Ishikawa (cell line): ENCODE measurements around the gene PLPPR1.

Experiments used
- CEBPB ChIP-seq: IDR thresholded peaks from 2 replicates; pipeline ENCODE4 v1.6.1; 2012
- CREB1 ChIP-seq: IDR thresholded peaks from 2 replicates; pipeline ENCODE4 v1.6.1; 2012; ENCODE audit warnings: low read depth
- EGR1 ChIP-seq: IDR thresholded peaks from 2 replicates; pipeline ENCODE4 v1.6.1; 2012
- EP300 ChIP-seq: IDR thresholded peaks from 2 replicates; pipeline ENCODE4 v1.6.1; 2012; ENCODE audit warnings: borderline replicate concordance
- FOXM1 ChIP-seq: IDR thresholded peaks from 2 replicates; pipeline ENCODE4 v1.6.1; 2012; ENCODE audit warnings: low read depth, borderline replicate concordance
- NFIC ChIP-seq: IDR thresholded peaks from 2 replicates; pipeline ENCODE4 v1.6.1; 2012
- RAD21 ChIP-seq: IDR thresholded peaks from 2 replicates; pipeline ENCODE4 v1.6.1; 2012; ENCODE audit warnings: low read depth
- TAF1 ChIP-seq: IDR thresholded peaks from 2 replicates; pipeline ENCODE4 v1.6.1; 2012; ENCODE audit warnings: low read depth, mild to moderate bottlenecking
- TCF12 ChIP-seq: IDR thresholded peaks from 2 replicates; pipeline ENCODE4 v1.6.1; 2012; ENCODE audit warnings: low read depth
- TEAD4 ChIP-seq: IDR thresholded peaks from 2 replicates; pipeline ENCODE4 v1.6.1; 2012
- YY1 ChIP-seq: IDR thresholded peaks from 2 replicates; pipeline ENCODE4 v1.6.1; 2012; ENCODE audit warnings: low read depth
- ZBTB7A ChIP-seq: IDR thresholded peaks from 2 replicates; pipeline ENCODE4 v1.6.1; 2012; ENCODE audit warnings: low read depth
- TF ChIP-seq, protein P1 (sequence below): IDR thresholded peaks from 2 replicates; pipeline ENCODE4 v1.6.1; 2012; ENCODE audit warnings: low read depth, mild to moderate bottlenecking
- TF ChIP-seq, protein P2 (sequence below): IDR thresholded peaks from 2 replicates; pipeline ENCODE4 v1.6.1; 2012
- TF ChIP-seq, protein P3 (sequence below): IDR thresholded peaks from 2 replicates; pipeline ENCODE4 v1.6.1; 2012

Gene PLPPR1

DNA sequence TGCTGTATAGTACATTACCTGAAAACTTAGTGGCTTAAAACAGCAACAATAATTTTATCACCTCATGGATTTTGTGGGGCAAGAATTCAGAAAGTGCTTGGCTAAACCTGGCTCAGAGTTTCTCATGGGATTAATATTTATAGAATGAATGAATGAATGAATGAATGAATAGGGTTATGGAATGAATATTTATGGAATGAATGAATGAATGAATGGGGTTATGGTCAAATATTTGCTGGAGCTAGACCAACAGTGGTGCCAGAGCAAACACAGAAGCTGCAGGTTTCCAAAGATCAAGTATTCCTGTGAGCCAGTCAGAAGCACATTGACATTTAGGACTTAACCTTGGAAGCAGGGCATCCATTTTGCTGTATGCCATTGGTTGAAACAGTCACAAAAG is 35.7 kb downstream of the PLPPR1 start:
- TF ChIP-seq CREB1, result no peak
- TF ChIP-seq TAF1, result no peak
- TF ChIP-seq, protein P1, sequence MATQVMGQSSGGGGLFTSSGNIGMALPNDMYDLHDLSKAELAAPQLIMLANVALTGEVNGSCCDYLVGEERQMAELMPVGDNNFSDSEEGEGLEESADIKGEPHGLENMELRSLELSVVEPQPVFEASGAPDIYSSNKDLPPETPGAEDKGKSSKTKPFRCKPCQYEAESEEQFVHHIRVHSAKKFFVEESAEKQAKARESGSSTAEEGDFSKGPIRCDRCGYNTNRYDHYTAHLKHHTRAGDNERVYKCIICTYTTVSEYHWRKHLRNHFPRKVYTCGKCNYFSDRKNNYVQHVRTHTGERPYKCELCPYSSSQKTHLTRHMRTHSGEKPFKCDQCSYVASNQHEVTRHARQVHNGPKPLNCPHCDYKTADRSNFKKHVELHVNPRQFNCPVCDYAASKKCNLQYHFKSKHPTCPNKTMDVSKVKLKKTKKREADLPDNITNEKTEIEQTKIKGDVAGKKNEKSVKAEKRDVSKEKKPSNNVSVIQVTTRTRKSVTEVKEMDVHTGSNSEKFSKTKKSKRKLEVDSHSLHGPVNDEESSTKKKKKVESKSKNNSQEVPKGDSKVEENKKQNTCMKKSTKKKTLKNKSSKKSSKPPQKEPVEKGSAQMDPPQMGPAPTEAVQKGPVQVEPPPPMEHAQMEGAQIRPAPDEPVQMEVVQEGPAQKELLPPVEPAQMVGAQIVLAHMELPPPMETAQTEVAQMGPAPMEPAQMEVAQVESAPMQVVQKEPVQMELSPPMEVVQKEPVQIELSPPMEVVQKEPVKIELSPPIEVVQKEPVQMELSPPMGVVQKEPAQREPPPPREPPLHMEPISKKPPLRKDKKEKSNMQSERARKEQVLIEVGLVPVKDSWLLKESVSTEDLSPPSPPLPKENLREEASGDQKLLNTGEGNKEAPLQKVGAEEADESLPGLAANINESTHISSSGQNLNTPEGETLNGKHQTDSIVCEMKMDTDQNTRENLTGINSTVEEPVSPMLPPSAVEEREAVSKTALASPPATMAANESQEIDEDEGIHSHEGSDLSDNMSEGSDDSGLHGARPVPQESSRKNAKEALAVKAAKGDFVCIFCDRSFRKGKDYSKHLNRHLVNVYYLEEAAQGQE, result no peak
- TF ChIP-seq EGR1, result no peak
- TF ChIP-seq NFIC, result no peak
- no peak for TF ChIP-seq ZBTB7A
- no peak for TF ChIP-seq TCF12
- TF ChIP-seq EP300, result no peak
- no peak for TF ChIP-seq CEBPB
- no peak for TF ChIP-seq TEAD4

DNA sequence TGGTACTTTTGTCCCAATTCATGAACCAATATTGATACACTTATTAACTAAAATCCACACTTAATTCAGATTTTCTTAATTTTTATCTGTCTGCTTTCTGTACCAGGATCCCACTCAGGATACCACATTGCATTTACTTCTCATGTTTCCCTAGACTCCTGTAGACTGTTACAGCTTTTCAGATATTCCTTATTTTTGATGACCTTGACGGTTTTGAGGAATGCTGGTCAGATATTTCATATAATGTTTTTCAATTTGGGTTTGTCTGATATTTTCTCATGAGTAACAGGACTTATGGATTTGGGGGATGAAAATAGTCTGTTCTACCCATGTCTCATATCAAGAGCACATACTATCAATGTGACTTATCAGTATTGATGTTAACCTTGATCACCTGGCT is 37.4 kb downstream of the PLPPR1 start:
- TF ChIP-seq TCF12 (no peak), RAD21 (no peak), NFIC (no peak), CEBPB (no peak), YY1 (no peak)

DNA sequence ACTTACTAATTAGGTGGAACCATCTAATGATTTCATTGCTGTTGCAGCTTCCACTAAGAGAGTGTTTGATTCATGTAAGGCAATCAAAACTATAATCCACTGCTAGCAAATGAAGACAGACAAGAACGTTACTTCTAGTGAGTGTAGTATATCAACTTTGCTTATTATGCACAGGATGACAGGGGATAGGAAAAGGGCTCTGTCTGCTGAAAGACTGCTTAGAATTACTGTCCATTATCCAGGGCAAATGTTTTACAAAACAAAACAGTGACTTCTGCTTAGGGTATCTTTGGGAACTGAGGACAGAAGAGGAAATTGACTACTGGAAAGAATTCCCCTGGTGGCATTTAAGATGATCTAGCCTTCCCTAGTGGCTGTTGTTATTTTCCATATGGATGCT is 40.2 kb downstream of the PLPPR1 start:
- no peak for TF ChIP-seq RAD21
- TF ChIP-seq ZBTB7A, result no peak

DNA sequence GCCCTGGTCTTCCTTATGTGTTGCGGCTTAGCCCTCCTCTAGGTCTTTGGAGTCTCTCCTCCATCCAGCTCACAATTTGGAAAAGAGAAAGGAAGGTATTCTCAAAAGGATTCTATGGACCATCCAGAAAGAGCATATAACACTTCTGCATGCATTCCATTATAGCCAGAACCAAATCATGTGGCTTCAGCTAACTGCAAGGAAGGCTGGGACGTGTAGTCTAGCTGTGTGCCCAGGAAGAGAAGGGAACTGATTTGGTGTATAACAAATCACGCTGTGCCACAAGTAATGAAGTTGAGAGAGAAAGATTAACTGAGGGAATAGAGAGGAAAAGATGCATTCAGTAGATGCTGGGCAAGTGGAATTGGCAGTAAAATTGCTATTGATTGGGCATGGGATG is 43.7 kb downstream of the PLPPR1 start:
- TF ChIP-seq EP300, result no peak
- no peak for TF ChIP-seq ZBTB7A
- no peak for TF ChIP-seq NFIC
- TF ChIP-seq FOXM1, result no peak
- TF ChIP-seq, protein P2, sequence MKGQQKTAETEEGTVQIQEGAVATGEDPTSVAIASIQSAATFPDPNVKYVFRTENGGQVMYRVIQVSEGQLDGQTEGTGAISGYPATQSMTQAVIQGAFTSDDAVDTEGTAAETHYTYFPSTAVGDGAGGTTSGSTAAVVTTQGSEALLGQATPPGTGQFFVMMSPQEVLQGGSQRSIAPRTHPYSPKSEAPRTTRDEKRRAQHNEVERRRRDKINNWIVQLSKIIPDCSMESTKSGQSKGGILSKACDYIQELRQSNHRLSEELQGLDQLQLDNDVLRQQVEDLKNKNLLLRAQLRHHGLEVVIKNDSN, result no peak
- TF ChIP-seq RAD21, result no peak
- no peak for TF ChIP-seq YY1
- no peak for TF ChIP-seq TCF12
- TF ChIP-seq CEBPB, result no peak
- no peak for TF ChIP-seq CREB1
- no peak for TF ChIP-seq TEAD4
- TF ChIP-seq, protein P1, result no peak
- TF ChIP-seq, protein P3, sequence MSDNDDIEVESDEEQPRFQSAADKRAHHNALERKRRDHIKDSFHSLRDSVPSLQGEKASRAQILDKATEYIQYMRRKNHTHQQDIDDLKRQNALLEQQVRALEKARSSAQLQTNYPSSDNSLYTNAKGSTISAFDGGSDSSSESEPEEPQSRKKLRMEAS, result no peak

DNA sequence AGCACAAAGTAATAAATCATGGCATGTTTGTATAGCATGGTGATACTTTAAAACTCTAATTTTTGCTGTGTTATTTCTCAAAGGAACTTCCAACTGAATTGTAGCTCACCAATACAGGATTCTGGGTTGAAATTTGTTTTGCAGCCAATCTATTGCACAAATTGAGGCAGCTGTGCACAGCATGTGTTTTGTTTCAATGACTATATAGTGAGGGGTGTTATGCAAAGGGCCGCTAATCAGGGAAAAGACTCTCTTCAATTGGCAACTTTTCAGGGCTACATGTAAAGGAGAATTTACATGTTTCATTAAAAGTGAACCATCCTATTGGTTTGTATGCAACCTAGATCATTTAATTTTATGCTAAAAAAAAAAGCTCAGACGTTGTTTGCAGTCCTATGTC is 44.6 kb downstream of the PLPPR1 start:
- TF ChIP-seq EGR1, result no peak
- no peak for TF ChIP-seq EP300
- TF ChIP-seq, protein P1, result no peak
- TF ChIP-seq TEAD4, result no peak
- no peak for TF ChIP-seq NFIC
- no peak for TF ChIP-seq CEBPB
- TF ChIP-seq TCF12, result no peak
- TF ChIP-seq, protein P2, result no peak
- TF ChIP-seq YY1, result no peak

DNA sequence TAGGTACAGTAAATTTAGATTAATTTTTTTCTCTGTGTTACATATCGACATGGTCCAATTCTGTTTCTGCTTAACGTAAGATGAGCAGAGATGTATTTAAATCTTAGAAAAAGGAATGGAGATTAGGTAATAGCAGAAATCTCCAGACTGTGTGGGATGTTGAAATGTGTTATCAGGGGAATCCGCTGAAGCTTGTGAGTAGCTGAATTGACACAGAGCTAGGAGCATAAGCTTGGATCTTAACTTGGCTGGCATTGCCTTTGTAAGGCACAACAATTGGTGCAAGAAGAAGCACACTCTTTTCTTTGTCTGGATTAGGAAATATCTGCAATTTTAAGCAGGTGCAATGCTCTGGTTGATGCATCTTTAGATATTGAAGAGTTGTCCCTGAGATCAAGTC is 53.1 kb downstream of the PLPPR1 start:
- TF ChIP-seq CEBPB (no peak), YY1 (no peak)
